H9 (cell line): Measurements from ENCODE around the gene MTMR6. TPM values are rescaled to one million over a fixed set of nuclear protein-coding genes. Genes with fewer than 3 reads are reported as not detected.

Experiments used
- DNase-seq: peaks from one replicate; pipeline ENCODE4 v3.0.0-alpha.2; 2017
- H2AFZ ChIP-seq: one replicate; pipeline ENCODE4 v1.6.1; 2013; ENCODE audit warnings: mild to moderate bottlenecking, low read length, control low read depth, moderate library complexity
- H2AK5ac ChIP-seq: 2 replicates; pipeline ENCODE4 v1.6.1; 2013; ENCODE audit warnings: low read length, control low read depth, mixed read lengths; ENCODE audit not compliant: insufficient read length
- H2BK120ac ChIP-seq: one replicate; pipeline ENCODE4 v1.6.1; 2013; ENCODE audit warnings: low read depth, mild to moderate bottlenecking, low read length, control low read depth, inconsistent platforms; ENCODE audit not compliant: poor library complexity, severe bottlenecking
- H2BK12ac ChIP-seq: 2 replicates; pipeline ENCODE4 v1.6.1; 2013; ENCODE audit warnings: low read length, control low read depth, mixed read lengths, low read depth; ENCODE audit not compliant: insufficient read length
- H2BK15ac ChIP-seq: 2 replicates; pipeline ENCODE4 v1.6.1; 2013; ENCODE audit warnings: low read depth, low read length, control low read depth
- H2BK20ac ChIP-seq: one replicate; pipeline ENCODE4 v1.6.1; 2013; ENCODE audit warnings: low read depth, mild to moderate bottlenecking, low read length, control low read depth, inconsistent platforms; ENCODE audit not compliant: poor library complexity, severe bottlenecking
- H2BK5ac ChIP-seq: 2 replicates; pipeline ENCODE4 v1.6.1; 2013; ENCODE audit warnings: low read length, control low read depth, mixed read lengths; ENCODE audit not compliant: insufficient read length
- H3K14ac ChIP-seq: 2 replicates; pipeline ENCODE4 v1.6.1; 2013; ENCODE audit warnings: low read length, control low read depth; ENCODE audit not compliant: insufficient read depth
- H3K18ac ChIP-seq: 2 replicates; pipeline ENCODE4 v1.6.1; 2013; ENCODE audit warnings: low read depth, mild to moderate bottlenecking, mixed read lengths, low read length, control low read depth; ENCODE audit not compliant: insufficient read length
- H3K23ac ChIP-seq: 2 replicates; pipeline ENCODE4 v1.6.1; 2013; ENCODE audit warnings: low read length, control low read depth, mixed read lengths, low read depth; ENCODE audit not compliant: insufficient read length
- H3K23me2 ChIP-seq: 2 replicates; pipeline ENCODE4 v1.6.1; 2013; ENCODE audit warnings: low read depth, mild to moderate bottlenecking, mixed read lengths, low read length, control low read depth; ENCODE audit not compliant: insufficient read length, poor library complexity, severe bottlenecking
- H3K27ac ChIP-seq: 2 replicates; pipeline ENCODE4 v1.5.1; 2013; ENCODE audit warnings: low read length, control low read depth, mixed read lengths, low read depth; ENCODE audit not compliant: insufficient read length
- H3K27me3 ChIP-seq: 2 replicates; pipeline ENCODE4 v1.6.1; 2013; ENCODE audit warnings: low read length, control low read depth, inconsistent platforms; ENCODE audit not compliant: insufficient read depth
- H3K4ac ChIP-seq: 2 replicates; pipeline ENCODE4 v1.6.1; 2013; ENCODE audit warnings: low read depth, mild to moderate bottlenecking, control low read depth, inconsistent platforms, low read length, moderate library complexity
- H3K4me1 ChIP-seq: 2 replicates; pipeline ENCODE4 v1.6.1; 2013; ENCODE audit warnings: low read length, control low read depth, inconsistent platforms; ENCODE audit not compliant: insufficient read depth
- H3K4me2 ChIP-seq: 2 replicates; pipeline ENCODE4 v1.6.1; 2013; ENCODE audit warnings: low read length, control low read depth, mixed read lengths; ENCODE audit not compliant: insufficient read length, insufficient read depth
- H3K56ac ChIP-seq: 2 replicates; pipeline ENCODE4 v1.6.1; 2013; ENCODE audit warnings: low read depth, mild to moderate bottlenecking, mixed read lengths, low read length, control low read depth; ENCODE audit not compliant: insufficient read length
- H3K79me1 ChIP-seq: 2 replicates; pipeline ENCODE4 v1.6.1; 2013; ENCODE audit warnings: low read depth, mild to moderate bottlenecking, moderate library complexity, low read length, control low read depth, inconsistent platforms; ENCODE audit not compliant: insufficient read depth, poor library complexity, severe bottlenecking
- H3K79me2 ChIP-seq: 2 replicates; pipeline ENCODE4 v1.6.1; 2013; ENCODE audit warnings: low read length, control low read depth, inconsistent platforms; ENCODE audit not compliant: insufficient read depth
- H3K9ac ChIP-seq: 2 replicates; pipeline ENCODE4 v1.6.1; 2013; ENCODE audit warnings: low read length, control low read depth, mixed read lengths; ENCODE audit not compliant: insufficient read length; ENCODE audit errors: extremely low read depth
- H3K9me3 ChIP-seq: one replicate; pipeline ENCODE4 v1.6.1; 2013; ENCODE audit warnings: low read depth, low read length, inconsistent platforms; ENCODE audit not compliant: control insufficient read depth
- H3T11ph ChIP-seq: one replicate; pipeline ENCODE4 v1.6.1; 2013; ENCODE audit warnings: mild to moderate bottlenecking, low read length, control low read depth, inconsistent platforms
- H4K20me1 ChIP-seq: one replicate; pipeline ENCODE4 v1.6.1; 2013; ENCODE audit not compliant: control insufficient read depth, insufficient read length, insufficient read depth
- H4K5ac ChIP-seq: 2 replicates; pipeline ENCODE4 v1.6.1; 2013; ENCODE audit warnings: low read depth, mild to moderate bottlenecking, mixed read lengths, low read length, control low read depth; ENCODE audit not compliant: insufficient read length
- H4K8ac ChIP-seq: replicated peaks from 2 replicates; pipeline ENCODE4 v1.6.1; 2013; ENCODE audit warnings: low read length, control low read depth, mixed read lengths, low read depth; ENCODE audit not compliant: insufficient read length
- H4K91ac ChIP-seq: 2 replicates; pipeline ENCODE4 v1.6.1; 2013; ENCODE audit warnings: low read depth, mild to moderate bottlenecking, moderate library complexity, mixed read lengths, low read length, control low read depth; ENCODE audit not compliant: insufficient read length
- H3K27ac Mint-ChIP-seq, 3 experiments: 2 replicates in 2 of 3; 3 replicates in 1 of 3; pipeline ENCODE4 v1.8.0; 2020 to 2021; ENCODE audit warnings: mixed read lengths in 3 of 3, mild to moderate bottlenecking in 1 of 3, moderate library complexity in 1 of 3
- H3K27me3 Mint-ChIP-seq: 2 replicates; pipeline ENCODE4 v1.8.0; 2021; ENCODE audit warnings: low read depth, mild to moderate bottlenecking, moderate library complexity, mixed read lengths
- H3K36me3 Mint-ChIP-seq, 3 experiments: 2 replicates in 2 of 3; 3 replicates in 1 of 3; pipeline ENCODE4 v1.8.0; 2020 to 2021; ENCODE audit warnings: low read depth in 3 of 3, mixed read lengths in 3 of 3; ENCODE audit not compliant: insufficient read depth in 1 of 3
- H3K4me1 Mint-ChIP-seq, 2 experiments: 2 replicates each; pipeline ENCODE4 v1.8.0; 2020; ENCODE audit warnings: mixed read lengths in 2 of 2
- H3K4me3 Mint-ChIP-seq, 2 experiments: 2 replicates in 1 of 2; 3 replicates in 1 of 2; pipeline ENCODE4 v1.8.0; 2020 to 2021; ENCODE audit warnings: mild to moderate bottlenecking in 2 of 2, mixed read lengths in 2 of 2, moderate library complexity in 1 of 2
- H3K9me3 Mint-ChIP-seq, 2 experiments: 2 replicates in 1 of 2; 3 replicates in 1 of 2; pipeline ENCODE4 v1.8.0; 2020; ENCODE audit warnings: mild to moderate bottlenecking in 2 of 2, mixed read lengths in 2 of 2, moderate library complexity in 1 of 2
- WGBS: extraction: QIAGEN DNeasy Blood & Tissue Kit; methylation state at CpG from one replicate; pipeline ENCODE4 v1.1.7; 2013; ENCODE audit warnings: missing lambda C conversion rate, low lambda C conversion rate, mixed read lengths; ENCODE audit not compliant: insufficient read length; ENCODE audit errors: extremely low coverage; 5-methylcytosine and 5-hydroxymethylcytosine counted together
- total RNA-seq: library from RNA; stranded (reverse); gene quantifications from 2 replicates; pipeline ENCODE4 v1.2.1, GENCODE V29; 2021
- TF ChIP-seq, protein P1 (sequence below): fragments of 200-600 bp; sonication (generic); conservative IDR thresholded peaks from 3 replicates; pipeline ENCODE4 v1.8.0; 2021; ENCODE audit warnings: antibody characterized with exemption, mild to moderate bottlenecking

MTMR6 gene
- total RNA-seq, 1 experiment from 2014 or later, result 7.0 TPM

DNA sequence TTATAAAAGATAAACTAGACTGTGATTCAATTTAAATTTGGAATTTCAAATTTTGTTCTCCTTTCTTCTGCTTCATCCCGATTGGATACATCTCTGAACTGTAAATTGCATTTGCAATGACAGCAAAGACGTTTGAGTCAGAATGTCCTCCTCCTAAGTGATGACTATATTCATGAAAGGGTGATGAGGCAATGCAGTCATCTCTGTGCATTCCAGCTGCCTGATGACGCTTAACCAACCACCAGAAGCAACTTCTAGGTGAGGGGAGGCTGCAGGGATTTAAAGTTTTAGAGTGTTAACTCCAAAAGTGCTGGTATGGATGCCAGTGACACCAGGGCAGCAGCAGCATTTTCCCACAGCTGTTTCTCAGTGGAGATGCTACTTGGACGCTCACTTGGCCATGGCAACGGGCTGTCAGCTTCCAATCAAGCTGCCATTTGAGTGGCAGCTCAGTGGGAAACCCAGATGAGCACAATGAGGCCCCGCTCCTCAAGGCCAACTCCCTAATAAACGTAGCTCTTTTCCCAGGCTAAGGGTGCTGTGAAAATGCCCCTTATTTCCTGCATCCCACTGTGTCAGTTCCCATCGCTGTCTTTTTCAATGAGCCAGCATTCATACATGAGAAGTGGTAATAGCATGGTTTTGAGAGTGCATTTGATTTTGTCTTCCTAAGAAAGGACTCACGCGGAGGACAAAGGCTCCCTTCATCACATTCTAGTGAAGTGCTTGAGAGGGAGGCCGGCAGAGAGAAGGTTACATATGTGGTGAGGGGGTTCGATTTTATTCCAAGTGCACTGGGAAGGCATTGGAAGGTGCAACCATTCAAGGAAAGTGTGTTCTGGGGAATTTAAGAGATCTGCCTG, 70.0 kb downstream of the MTMR6 start:
- Mint-ChIP-seq H3K27me3 (no peaks in the 10 kb centered on the region), H3K4me1 (peaks cover 11 to 12% of the 10 kb centered on the region in 2 experiments), H3K4me3 (no peak overlapping the region), H3K9me3 (no peaks in the 10 kb centered on the region), H3K36me3 (no peaks in the 10 kb centered on the region), H3K27ac (no peak overlapping the region; a peak in 1 of 7 replicates)
- Histone ChIP-seq H3K79me2 (no peaks in the 10 kb centered on the region), H3K27me3 (no peaks in the 10 kb centered on the region), H3K18ac (no peak overlapping the region), H4K8ac (no peak overlapping the region), H2BK120ac (no peak overlapping the region), H4K91ac (no peak overlapping the region), H2AK5ac (no peak overlapping the region), H2AFZ (no peak overlapping the region), H3K14ac (no peak overlapping the region), H3K23ac (no peak overlapping the region), H3K4me1 (no peaks in the 10 kb centered on the region; the same call in 1 of the 2 replicates), H2BK15ac (no peak overlapping the region), H2BK5ac (no peak overlapping the region), H3K4me2 (no peak overlapping the region), H2BK12ac (no peak overlapping the region), H3K56ac (no peak overlapping the region), H3K4ac (no peak overlapping the region), H3K27ac (no peak overlapping the region), H3K9me3 (no peaks in the 10 kb centered on the region), H3T11ph (no peak overlapping the region), H3K79me1 (no peaks in the 10 kb centered on the region), H3K9ac (no peak overlapping the region), H2BK20ac (no peak overlapping the region), H4K20me1 (no peaks in the 10 kb centered on the region), H4K5ac (no peak overlapping the region), H3K23me2 (no peaks in the 10 kb centered on the region)
- DNase-seq, result no peak
- no CpG with 5 or more reads among the region's 12 CpGs for WGBS
- TF ChIP-seq, protein P1, sequence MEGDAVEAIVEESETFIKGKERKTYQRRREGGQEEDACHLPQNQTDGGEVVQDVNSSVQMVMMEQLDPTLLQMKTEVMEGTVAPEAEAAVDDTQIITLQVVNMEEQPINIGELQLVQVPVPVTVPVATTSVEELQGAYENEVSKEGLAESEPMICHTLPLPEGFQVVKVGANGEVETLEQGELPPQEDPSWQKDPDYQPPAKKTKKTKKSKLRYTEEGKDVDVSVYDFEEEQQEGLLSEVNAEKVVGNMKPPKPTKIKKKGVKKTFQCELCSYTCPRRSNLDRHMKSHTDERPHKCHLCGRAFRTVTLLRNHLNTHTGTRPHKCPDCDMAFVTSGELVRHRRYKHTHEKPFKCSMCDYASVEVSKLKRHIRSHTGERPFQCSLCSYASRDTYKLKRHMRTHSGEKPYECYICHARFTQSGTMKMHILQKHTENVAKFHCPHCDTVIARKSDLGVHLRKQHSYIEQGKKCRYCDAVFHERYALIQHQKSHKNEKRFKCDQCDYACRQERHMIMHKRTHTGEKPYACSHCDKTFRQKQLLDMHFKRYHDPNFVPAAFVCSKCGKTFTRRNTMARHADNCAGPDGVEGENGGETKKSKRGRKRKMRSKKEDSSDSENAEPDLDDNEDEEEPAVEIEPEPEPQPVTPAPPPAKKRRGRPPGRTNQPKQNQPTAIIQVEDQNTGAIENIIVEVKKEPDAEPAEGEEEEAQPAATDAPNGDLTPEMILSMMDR, result no peak
